Measurements from ENCODE around the gene RNF40. TPM values are rescaled to one million over a fixed set of nuclear protein-coding genes. Genes with fewer than 3 reads are reported as not detected.

RNF40 gene
- total RNA-seq, 4 donors from 2014 or later, result 20.5 to 130 (median 86.0) TPM

DNA sequence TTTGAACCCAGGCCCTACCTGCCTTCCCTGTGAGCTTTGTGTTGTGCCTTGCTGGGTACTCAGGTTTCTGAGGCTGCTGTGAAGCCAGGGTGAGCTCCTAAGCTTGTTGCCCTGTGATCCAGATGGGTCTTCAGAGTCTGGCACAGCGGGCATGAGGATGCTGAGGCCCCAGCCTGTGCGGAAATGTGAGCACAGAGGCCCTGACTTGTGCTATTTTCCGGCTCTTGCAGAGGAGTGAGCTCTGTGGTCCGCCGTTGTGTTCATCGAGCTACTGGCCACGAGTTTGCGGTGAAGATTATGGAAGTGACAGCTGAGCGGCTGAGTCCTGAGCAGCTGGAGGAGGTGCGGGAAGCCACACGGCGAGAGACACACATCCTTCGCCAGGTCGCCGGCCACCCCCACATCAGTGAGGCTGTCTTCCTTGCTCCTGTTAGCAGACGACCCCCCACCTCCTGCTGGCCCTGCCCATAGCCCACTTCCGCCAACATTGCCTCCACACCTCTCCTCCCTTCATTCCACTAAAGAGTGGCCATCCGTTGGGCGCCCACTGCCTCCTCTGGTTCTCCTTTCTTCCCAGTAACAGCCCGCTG is 11.2 kb upstream of the RNF40 start:
- intact Hi-C loops (cut with DNase I; ENCODE audit: low total_unique reads), result no loop called here
- no peaks in the 10 kb centered on the region for H3K27me3 ChIP-seq
- H3K4me3 ChIP-seq, result no peak overlapping the region
- DNase-seq, result no peak
- no peaks in the 10 kb centered on the region for H3K9me3 ChIP-seq
- H3K4me1 ChIP-seq, result peaks cover 0 to 9% of the 10 kb centered on the region in 2 donors
- TF ChIP-seq POLR2A (IDR thresholded peaks at IDR 0.05) (no peak), CTCF (IDR thresholded peaks at IDR 0.05) (no peak)
- H3K36me3 ChIP-seq, result no peaks in the 10 kb centered on the region
- H3K27ac ChIP-seq, result no peak overlapping the region

DNA sequence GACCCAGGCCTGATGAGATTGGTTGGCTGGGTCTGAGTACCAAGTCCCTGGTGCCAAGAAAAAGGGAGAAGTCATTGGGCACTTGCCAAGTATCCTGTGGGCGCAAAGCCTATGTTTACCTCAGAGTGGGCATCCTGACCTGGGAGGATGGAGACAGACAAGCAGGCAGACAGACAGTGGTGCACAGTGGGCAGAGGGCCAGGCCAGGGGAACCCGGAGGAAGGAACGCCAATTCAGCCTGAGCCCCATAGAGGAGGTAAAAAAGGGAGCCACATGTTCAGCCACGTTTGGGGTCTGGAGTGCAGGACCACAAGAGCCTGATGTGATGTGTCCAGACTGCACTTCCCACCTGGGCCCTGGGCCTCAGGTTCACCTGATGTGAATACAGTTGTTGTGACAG is 8.5 kb upstream of the RNF40 start:
- intact Hi-C loops (cut with DNase I; ENCODE audit: low total_unique reads), result no loop called here
- TF ChIP-seq POLR2A (IDR thresholded peaks at IDR 0.05), result no peak
- Histone ChIP-seq H3K36me3 (no peaks in the 10 kb centered on the region), H3K4me3 (no peak overlapping the region), H3K27ac (no peak overlapping the region), H3K9me3 (no peaks in the 10 kb centered on the region), H3K27me3 (no peaks in the 10 kb centered on the region), H3K4me1 (peaks cover 0 to 4% of the 10 kb centered on the region in 2 donors)
- no peak for DNase-seq

GRCh38 chr16:30755955-30756780 is 6.0 kb upstream of the RNF40 start:
- intact Hi-C loops (cut with DNase I; ENCODE audit: low total_unique reads), result no loop called here
- TF ChIP-seq POLR2A (IDR thresholded peaks at IDR 0.05) (no peak), CTCF (IDR thresholded peaks at IDR 0.05) (no peak)
- no peaks in the 10 kb centered on the region for H3K36me3 ChIP-seq
- no peaks in the 10 kb centered on the region for H3K9me3 ChIP-seq
- H3K27me3 ChIP-seq, result no peaks in the 10 kb centered on the region
- DNase-seq, result no peak
- peaks cover 4 to 5% of the 10 kb centered on the region in 2 donors for H3K4me1 ChIP-seq
- H3K27ac ChIP-seq, result no peak overlapping the region
- no peak overlapping the region for H3K4me3 ChIP-seq

DNA sequence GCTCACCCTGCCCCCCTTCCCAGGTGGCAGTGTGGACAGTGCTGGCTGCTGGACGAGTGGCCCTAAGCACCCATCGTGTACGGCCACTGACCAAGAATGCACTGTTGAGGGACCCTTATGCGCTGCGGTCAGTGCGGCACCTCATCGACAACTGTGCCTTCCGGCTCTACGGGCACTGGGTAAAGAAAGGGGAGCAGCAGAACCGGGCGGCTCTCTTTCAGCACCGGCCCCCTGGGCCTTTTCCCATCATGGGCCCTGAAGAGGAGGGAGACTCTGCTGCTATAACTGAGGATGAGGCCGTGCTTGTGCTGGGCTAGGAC is 5.4 kb upstream of the RNF40 start:
- no peak for DNase-seq

GRCh38 chr16:30757316-30757715 is 4.8 kb upstream of the RNF40 start:
- Histone ChIP-seq H3K27me3 (no peaks in the 10 kb centered on the region), H3K36me3 (no peaks in the 10 kb centered on the region), H3K4me1 (peaks cover 4 to 9% of the 10 kb centered on the region in 2 donors), H3K4me3 (no peak overlapping the region), H3K9me3 (no peaks in the 10 kb centered on the region), H3K27ac (no peak overlapping the region)
- DNase-seq, result no peak
- intact Hi-C loops (cut with DNase I; ENCODE audit: low total_unique reads), result no loop called here
- TF ChIP-seq POLR2A (IDR thresholded peaks at IDR 0.05), result no peak
- no peak for TF ChIP-seq CTCF (IDR thresholded peaks at IDR 0.05)

More for the DNA sequence above, 5.4 kb upstream of the RNF40 start:
- TF ChIP-seq POLR2A (IDR thresholded peaks at IDR 0.05) (no peak), CTCF (IDR thresholded peaks at IDR 0.05) (no peak)
- Histone ChIP-seq H3K9me3 (no peaks in the 10 kb centered on the region), H3K4me3 (no peak overlapping the region), H3K4me1 (peaks cover 4 to 9% of the 10 kb centered on the region in 2 donors), H3K27ac (no peak overlapping the region), H3K36me3 (no peaks in the 10 kb centered on the region), H3K27me3 (no peaks in the 10 kb centered on the region)
- intact Hi-C loops (cut with DNase I; ENCODE audit: low total_unique reads), result no loop called here
